GM04503 (cell line): ENCODE measurements around the gene ANKRD11.
"Not testable (repeated sequence)": the region's sequence is repeated elsewhere in the genome, so short reads cannot be mapped to it uniquely, and the experiment has no call there.

Source experiments
- DNase-seq: peaks from one replicate; pipeline ENCODE4 v3.0.0-alpha.2; 2012; ENCODE audit warnings: low read depth

ANKRD11 gene

DNA sequence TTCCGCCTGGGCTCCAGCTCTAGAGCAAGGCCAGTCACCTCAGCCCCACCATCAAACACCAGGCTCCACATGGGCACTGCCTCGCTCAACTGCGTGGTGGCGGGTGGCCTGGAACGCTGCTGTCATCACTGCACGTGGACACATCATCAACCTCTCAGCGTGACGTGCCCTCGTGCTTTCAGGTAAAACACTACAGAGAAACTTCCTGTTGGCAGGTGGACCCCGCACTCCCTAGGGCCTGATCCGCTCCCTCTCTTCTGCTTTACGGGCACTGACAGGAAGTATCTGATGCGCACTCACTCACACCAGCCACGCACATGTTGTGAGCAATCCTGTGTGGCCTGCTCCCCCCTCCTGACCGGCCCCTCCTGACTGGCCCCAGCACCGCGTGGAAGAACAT is 87.4 kb downstream of the ANKRD11 start:
- DNase-seq: no peak

- DNase-seq: peak; percentile 30
Measured at GRCh38 chr16:89401641-89402445, 88.5 kb downstream of the ANKRD11 start.

GRCh38 chr16:89401205-89401604 is 89.2 kb downstream of the ANKRD11 start:
- no peak for DNase-seq

DNA sequence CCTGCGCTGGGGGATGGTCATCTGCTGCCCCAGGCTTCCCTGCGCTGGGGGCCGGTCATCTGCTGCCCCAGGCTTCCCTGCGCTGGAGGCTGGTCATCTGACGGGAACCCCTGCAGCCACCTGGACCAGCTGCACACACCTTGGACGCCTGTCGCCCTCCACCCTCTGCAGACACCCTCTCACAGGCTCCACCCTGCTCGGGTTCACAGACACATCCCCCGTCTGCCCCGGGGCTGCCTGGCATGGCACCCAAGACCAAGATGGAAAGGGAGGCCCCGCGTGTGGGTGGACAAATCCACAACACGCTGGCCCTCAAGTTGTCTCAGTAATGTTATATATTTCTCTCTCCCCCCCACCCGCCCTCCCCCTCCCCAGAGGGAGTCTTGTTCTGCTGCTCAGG is 89.6 kb downstream of the ANKRD11 start:
- DNase-seq: no peak

GRCh38 chr16:89398924-89399323 is 91.4 kb downstream of the ANKRD11 start:
- DNase-seq: no peak

DNA sequence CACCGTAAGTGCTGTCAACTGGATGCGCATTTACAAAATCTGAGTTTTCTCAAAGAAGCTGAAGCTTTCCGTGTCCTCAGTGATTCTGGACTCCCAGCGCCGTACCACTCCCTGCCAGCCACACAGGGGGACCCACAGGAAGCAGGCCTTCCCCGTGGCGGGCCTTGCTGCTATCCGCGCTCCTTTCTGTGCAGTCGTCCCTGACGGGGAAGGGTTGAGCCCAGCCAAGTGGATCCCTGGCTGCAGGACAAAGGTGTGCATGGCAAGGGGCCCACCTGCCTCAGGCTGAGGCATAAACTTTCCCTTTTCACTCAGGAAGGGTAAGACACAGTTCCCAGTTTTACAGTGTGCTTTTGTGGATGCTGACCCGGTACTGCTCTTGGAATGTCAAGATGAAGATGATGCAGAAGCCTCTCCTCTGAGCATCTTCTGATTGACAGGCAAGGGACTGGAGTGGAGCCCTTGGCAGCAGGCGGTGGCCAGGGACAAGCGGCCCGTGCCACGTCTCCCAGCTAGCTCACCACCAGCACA is 93.0 kb downstream of the ANKRD11 start:
- DNase-seq: no peak

DNA sequence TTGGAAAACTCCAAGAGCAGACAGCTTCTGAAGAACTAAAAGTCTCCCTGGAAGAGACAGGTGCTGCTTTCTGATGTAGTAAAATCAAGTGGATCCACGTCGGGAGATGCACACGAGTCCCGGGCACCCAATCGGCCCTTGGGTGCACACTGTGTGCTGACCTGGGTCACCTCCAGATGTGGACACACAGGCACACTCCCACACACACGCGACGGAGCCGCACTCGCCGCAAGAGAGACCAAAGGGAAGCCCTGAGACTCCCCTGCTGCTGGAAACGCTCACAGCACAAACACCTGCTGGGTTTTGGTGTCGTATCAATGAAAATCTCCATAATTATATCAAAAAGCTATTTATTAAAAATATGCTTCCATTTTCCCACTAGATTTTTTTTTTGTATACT is 94.2 kb downstream of the ANKRD11 start:
- DNase-seq: no peak

- DNase-seq: peak; percentile 93
Measured at GRCh38 chr16:89395150-89396142, 94.9 kb downstream of the ANKRD11 start.

GRCh38 chr16:89393738-89394406 is 96.5 kb downstream of the ANKRD11 start:
- no peak for DNase-seq

DNA sequence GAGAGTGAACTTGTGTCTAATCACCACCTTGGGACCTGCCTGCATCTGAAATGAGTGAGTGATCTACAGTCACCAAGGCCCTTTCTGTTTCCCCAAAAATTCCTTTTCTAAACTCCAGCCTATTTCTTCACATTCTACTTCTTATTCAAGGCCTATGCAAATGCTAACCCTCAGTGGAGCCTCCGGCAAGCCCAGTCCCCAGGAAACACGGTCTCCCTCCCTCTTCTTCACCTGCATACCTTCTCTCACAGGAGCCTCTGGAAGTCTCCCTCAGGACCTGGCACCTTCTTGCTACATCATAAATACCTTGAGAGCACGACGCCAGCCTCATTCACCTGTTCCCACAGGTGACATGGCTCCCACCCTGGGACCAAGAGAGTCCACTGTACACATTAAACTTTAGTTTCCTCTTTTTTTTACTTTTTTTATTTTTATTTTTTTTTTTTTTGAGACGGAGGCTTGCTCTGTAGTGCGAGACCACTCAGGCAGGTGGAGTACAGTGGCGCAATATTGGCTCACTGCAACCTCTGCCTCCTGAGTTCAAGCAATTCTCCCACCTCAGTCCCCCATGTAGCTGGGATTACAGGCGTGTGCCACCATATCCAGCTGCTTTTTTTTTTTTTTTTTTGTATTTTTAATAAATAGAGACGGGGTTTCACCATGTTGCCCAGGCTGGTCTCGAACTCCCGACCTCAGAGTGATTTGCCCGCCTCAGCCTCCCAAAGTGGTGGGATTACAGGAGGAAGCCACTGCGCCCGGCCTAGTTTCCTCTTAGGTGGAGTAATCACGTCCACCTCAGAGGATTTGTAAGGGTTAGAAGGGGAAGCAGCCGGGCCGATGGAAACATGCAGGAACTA is 97.3 kb downstream of the ANKRD11 start:
- no peak for DNase-seq

DNA sequence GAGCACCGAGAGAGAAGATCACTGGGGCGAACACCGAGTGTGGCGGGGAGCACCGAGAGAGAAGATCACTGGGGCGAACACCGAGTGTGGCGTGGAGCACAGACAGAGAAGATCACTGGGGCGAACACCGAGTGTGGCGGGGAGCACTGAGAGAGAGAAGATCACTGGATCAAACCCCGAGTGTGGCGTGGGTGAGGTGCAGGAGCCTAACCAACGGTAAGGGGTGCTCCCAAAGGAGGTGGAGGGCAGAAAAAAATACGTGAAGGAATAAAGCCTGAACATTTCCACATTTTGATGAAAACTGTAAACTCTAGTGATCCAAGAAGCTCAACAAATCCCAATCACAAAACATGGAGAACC is 100.2 kb downstream of the ANKRD11 start:
- not testable (repeated sequence) for DNase-seq

- not testable (repeated sequence) for DNase-seq
Measured at GRCh38 chr16:89389504-89390223, 100.7 kb downstream of the ANKRD11 start.

- DNase-seq: no peak
Measured at GRCh38 chr16:89388536-89388935, 101.8 kb downstream of the ANKRD11 start.

GRCh38 chr16:89386306-89387185 is 103.8 kb downstream of the ANKRD11 start:
- DNase-seq: no peak

- no peak for DNase-seq
Measured at GRCh38 chr16:89385712-89386111, 104.6 kb downstream of the ANKRD11 start.

DNA sequence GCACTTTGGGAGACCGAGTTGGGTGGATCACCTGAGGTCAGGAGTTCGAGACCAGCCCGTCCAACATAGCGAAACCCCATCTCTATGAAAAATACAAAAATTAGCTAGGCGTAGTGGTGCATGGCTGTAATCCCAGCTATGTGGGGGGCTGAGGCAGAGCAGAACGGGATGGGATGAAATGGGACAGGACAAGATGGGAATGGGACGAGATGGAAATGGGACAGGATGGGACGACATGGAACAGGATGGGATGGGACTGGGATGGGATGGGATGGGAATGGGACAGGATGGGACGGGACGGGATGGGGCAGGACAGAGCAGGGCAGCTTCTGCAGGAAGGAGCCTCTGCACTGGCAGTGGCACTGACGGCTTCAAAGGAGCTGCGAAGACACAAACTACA is 106.1 kb downstream of the ANKRD11 start:
- no peak for DNase-seq

DNA sequence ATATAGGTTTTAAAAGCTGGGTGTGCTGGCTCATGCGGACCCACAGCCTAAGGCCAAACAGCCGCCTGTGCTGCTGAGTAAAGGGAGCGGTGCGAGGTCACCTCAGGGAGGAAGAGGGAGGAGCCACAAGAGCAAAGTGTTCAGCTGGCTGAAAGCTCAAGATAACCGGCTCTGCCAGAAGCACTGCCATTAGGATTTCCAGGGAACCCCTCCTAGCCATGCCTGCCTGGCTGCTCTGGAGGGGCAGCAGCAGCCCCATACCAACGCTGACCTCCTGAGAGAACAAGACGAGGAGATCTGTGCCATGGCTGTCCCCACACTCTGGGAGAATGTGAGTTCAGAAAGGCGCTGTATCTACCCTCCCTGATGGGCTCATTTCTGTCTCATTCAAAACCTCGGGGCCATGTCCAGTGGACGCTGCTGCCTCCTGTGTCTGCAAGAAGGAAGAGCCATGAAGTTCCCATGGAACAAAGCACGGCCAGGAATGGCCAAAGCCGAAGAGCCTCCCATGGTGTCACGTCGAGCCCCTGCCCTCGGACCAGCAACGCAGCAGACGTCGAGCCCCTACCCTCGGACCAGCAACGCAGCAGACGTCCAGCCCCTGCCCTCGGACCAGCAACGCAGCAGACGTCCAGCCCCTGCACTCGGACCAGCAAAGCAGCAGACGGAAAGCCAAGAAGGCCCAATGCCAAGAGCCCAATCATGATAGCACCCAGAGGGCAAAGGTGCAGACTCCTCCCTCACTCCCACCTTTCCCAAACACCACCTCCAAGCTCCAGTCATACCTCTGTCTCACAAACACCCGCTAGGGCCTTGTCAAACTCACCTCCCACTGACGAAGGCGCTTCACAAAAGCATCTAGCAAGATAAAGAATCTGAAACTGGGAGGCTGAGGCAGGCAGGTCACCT is 107.0 kb downstream of the ANKRD11 start:
- DNase-seq: no peak

GRCh38 chr16:89382555-89382954 is 107.8 kb downstream of the ANKRD11 start:
- DNase-seq: not testable (repeated sequence)
